NK-92 treated with Interleukin-12 subunit alpha and Interleukin-12 subunit beta, amount 100 ng/mL, for 24 hours (cell line): Measurements from ENCODE around the gene ENOPH1.

Experiments
- DNase-seq: peaks from one replicate; lab custom pipeline; 2025; lab: John Stamatoyannopoulos, UW

The ENOPH1 gene

DNA sequence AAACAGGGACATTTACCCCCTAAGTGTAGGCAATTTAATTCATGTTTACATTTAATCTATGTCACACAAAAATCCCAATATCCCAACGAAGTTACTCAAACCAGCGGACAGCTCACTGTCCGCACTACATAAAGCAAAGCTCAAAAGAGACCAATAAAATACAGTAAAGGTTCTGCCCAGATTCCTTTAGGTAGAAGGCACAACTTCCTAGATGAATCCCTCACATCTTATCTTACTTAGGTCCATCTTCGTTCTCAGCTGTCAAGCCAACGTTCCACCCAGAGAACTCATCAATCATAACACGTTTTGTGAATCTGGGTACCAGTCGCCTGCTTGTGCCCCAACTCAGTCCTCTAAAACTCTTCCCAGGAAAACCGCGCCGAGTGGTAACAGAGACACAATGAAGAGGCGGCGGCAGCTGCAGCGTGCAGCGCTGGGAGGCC is 1.8 kb upstream of the ENOPH1 start:
- no peak for DNase-seq

GRCh38 chr4:82428969-82429727 is 1.2 kb upstream of the ENOPH1 start:
- DNase-seq = peak; percentile 74

DNA sequence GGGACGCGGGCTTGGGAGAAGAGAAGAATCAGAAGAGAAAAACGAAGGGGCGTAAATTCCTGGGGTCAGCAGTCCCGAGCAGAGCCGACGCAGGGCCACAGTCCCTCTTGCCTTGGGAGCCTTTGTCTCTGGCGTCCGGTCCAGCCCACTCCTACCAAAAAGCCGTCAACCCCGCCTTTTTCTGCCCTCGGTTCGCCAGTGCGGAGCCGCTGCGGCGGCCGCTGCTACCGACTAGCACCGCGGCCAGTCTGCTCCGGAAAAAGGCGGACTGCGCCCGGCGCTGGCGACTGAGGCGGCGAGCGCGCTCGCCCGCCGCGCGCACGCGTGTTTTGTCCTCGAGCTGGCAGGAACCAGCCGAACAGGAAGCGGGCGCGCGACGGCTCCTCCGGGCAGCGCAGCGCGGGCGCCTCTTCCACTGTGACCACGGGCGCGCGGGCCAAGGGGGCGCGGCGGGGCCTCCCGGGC is 630 bp upstream of the ENOPH1 start:
- no peak for DNase-seq

DNA sequence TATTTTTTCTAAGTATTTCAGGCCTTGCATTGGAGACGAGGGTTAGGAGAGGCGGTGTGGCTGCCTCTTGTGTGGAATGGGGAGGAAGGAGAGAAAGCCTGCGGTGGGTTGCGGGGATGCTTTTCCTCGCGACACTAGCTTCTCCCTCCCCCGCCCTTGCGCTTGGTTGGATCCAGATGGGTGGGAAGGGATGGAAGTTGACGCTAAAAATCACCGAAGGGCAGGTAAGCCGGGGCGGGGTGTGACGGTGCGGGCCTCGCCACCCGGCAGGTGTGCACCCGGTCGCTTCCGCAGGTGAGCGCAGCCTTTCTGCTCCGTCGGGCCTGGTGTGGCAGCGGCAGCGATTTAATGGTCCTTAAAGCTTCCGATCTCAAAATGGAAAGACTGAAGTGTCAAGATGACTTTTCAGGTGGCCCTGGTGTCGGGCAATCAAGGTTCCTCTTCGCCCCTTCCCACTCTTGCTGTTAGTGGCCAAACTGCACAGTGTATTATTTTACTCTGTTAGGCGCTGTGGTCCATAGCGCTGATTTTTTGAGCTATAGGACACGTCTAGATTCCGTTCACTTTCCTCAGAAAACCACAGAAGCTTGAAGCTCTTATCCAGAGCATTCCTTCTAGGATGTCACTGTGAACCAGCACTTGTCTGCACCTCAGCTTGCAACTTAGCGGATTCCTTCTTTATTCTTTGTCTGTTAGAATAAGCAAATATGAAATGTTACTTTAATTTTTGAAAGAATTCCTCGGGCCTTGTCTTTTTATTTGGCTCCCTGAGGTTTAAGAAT is 765 bp downstream of the ENOPH1 start:
- no peak for DNase-seq

GRCh38 chr4:82431831-82432230 is 1.4 kb downstream of the ENOPH1 start:
- DNase-seq = no peak

GRCh38 chr4:82432596-82432995 is 2.2 kb downstream of the ENOPH1 start:
- no peak for DNase-seq

DNA sequence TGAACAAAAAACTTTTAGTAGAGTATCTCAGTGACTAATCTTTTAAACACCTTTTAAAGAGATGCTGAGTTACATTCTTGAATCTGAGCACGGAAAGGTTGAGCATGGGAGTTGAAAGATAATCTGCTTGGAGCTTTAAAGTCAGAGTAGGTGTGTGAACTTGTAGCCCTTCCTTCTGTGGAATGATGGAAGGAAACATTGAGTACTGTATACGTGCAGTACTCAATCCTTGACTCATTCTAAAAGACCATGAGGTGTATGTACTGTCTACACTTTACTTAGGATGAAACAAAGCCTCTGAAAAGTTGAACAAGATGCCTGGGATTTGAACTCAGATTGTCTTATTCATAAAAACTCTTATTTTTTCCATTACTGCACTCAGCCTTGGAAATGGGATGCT is 3.4 kb downstream of the ENOPH1 start:
- no peak for DNase-seq

GRCh38 chr4:82434949-82435348 is 4.6 kb downstream of the ENOPH1 start:
- no peak for DNase-seq

- DNase-seq = no peak
Measured at GRCh38 chr4:82436130-82436529, 5.7 kb downstream of the ENOPH1 start.

- no peak for DNase-seq
Measured at GRCh38 chr4:82436780-82437179, 6.4 kb downstream of the ENOPH1 start.

DNA sequence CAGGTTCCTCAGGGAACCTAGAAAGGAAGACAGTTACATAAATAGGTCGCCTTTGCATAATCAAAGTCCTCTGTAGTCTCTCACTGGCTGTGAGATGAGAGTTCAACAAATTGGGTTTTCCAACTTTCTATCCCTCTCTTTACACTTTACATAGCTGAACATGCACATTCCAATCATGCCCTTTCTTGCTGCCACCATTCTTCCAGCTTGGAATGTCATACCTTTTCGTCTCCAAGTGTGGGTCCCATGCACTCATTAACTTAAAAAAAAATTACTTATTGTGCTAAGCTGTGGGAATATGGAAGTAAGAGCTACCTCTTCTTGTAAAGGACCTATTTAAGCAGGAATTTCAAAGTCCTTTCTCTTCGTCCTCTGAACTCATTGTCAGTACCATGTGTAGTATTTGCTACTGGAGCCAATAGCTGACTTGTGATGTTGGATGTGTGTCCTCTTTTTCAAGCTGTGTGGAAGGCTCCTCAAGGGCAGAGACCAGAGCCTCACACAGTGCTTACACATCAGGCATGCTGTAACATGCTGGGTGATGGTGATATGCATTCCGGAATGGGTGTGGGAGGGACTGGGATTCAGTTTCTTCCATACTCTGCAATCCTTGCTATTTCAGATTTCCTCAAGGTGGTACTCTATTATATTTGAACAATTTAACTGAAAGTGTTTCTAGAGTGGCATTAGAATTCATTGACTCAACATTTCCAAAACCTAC is 7.1 kb downstream of the ENOPH1 start:
- no peak for DNase-seq

DNA sequence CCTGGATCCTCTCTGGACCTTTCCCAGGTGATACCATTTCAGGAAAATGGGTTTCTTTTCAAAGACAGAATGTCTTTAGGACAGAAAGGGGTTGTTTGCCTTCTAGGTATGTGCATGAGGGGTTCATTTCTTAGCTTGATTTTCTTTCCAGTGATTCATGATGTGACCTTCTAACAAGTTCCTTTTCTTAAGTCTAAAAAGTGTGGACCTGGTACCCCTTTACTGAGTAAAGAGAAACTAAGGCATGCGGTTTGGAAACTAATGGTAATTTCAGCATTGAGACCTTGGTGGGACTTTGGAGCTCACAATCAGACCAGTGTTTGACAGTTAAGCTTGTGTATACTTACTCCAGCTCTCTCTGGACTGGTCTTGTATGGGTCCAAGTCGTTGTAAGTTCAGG is 8.7 kb downstream of the ENOPH1 start:
- no peak for DNase-seq

DNA sequence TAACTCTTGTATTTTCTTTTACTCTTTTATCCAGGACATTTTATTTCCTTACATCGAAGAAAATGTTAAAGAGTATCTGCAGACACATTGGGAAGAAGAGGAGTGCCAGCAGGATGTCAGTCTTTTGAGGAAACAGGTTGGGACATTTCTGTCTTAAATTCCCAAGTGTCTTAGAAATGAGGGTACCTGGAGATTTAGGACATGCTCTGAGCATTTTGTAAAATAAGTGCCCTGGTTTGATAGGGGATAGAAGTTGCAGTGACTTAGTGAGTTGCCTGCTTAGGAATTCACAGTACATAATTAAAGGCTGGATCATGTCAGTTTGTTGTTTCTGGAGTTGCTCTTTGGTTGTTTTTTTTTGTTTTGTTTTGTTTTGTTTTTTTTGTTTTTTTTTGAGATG is 17.5 kb downstream of the ENOPH1 start:
- DNase-seq = no peak

- DNase-seq = no peak
Measured at GRCh38 chr4:82450966-82451755, 20.8 kb downstream of the ENOPH1 start.

GRCh38 chr4:82452026-82452425 is 21.6 kb downstream of the ENOPH1 start:
- no peak for DNase-seq

GRCh38 chr4:82457266-82457665 is 26.9 kb downstream of the ENOPH1 start:
- DNase-seq = no peak

GRCh38 chr4:82458729-82459128 is 28.3 kb downstream of the ENOPH1 start:
- DNase-seq = no peak

DNA sequence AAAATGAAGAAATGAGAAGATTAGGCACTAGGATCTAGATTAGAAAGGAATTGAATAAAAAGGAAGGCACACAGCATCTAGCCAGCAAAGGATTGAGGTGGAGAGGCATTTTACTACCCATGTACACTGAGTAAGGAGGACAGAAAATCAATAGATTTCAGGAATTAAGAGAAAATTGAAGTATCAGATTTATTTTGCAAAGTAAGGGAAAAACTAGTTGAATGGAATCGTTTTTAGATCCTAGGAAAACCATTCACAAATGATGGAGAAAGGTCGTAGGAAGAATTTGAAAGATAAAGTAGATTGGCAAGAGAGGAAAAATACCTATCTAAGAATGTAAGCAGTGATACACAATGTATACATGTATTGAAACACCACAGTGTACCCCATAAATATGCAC is 31.3 kb downstream of the ENOPH1 start:
- no peak for DNase-seq

DNA sequence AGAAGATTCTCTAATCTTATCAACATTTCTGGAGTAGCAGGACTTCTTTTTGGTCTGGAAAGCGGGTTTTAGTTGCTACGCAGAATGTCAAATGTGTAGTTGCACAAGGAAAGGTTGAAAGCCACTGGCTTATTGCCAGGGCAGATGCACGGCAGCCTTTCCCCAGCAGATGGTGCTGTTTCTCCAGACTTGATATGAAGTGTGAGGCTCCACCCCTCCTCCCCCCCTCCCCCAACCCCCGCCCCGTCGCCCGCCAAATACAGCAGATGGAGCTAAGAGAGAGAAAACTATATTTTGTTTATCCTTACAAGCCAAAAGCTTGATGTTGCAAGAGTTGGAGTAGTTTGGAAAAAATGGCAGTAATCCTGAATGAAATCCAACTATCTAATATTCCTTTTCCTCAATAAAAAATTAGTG is 32.0 kb downstream of the ENOPH1 start:
- DNase-seq = peak; percentile 36

DNA sequence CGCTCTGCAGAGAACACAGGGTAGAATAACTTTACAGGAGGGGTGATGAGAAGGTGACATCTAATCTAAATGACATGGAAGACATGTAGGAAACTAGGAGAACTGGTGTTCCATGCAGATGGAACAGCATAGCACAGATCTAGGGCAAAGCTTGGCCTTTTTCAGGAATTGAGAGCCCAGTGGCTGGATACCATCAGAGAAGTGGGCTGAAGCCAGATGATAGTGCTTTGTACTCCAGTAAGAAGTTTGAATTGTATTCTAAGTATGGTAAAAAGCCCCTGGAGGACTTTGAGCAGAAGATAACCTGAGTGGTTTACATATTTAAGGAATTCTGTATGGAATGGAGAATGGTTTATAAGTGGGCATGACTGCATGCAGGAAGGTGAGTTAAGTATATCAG is 32.8 kb downstream of the ENOPH1 start:
- DNase-seq = no peak

GRCh38 chr4:82467471-82467870 is 37.1 kb downstream of the ENOPH1 start:
- no peak for DNase-seq

DNA sequence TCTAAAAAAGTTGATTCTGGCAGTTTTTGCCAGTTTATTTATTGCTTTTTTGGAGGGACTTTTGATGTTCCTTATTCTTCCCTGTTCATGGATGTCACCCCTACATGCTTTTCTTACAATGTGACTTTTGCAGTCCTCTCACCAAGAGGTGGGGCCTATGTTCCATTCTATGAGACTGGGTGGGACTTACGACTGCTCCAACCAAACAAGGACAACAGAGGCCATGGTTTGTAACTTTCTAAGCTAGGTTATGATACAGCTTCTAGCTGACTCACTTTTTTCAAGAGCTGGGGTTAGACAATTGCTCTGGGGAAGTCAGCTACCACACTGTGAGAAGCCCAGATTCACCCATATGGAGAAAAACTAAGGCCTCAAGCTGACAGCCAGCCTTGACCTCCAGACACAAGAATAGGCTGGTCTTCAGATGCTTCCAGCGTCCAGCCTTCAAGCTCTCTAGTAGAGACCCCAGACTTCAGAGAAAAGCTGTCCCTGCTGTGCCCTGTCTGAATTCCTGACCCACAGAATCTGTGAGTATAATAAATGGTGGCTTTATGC is 39.5 kb downstream of the ENOPH1 start:
- no peak for DNase-seq
